GM18505 (cell line): ENCODE data around the gene RNF214.
"Not testable (repeated sequence)": the region's sequence is repeated elsewhere in the genome, so short reads cannot be mapped to it uniquely, and the experiment has no call there.

Experiments
- ATAC-seq: cut with Tn5 transposase; IDR thresholded peaks from one replicate; pipeline ENCODE4 v1.9.1; 2021; ENCODE audit not compliant: unreplicated experiment
- POLR2A ChIP-seq: IDR thresholded peaks from 4 replicates; pipeline ENCODE4 v1.6.1; 2011; ENCODE audit warnings: borderline replicate concordance; ENCODE audit not compliant: insufficient read depth, insufficient read length; ENCODE audit errors: extremely low read depth

Gene RNF214

DNA sequence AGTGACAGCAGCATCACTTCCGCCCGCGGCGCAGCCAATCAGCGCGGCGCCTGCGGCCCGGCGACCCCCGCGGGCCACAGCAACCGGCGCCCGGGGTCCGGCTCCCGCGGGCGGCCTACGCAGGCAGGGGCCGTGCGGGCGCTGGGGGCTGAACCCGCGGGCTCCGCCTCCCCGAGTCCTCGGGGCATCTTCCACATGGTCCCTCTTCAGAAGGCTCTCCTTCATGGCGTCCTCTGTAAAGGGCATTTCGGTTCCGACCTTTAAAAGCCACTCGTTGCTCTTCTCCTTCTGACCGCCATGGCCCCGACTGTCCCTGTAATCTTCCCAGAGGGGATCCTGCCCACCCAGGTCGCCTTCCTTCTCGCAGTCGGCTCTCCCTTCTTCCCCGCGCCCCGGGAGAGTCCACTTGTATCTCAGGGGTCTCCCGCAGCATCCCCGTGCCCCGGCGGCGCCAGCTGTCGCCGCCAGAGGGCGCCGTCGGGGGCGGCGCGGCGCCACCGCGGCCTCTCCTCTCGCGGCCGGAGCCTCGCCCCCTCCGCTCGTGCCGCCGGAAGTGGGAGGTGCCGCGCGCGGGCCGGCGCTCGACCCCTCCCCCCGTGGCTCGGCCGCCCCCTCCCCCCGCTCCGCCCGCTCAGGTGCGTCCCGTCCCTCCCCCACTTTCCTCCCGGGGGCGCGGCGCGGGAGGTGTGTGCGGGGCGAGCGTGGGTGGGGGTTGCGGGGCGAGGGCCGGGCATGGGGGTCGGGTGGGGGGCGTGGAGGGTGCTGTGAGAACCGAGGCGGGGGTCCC lies at the start of gene RNF214:
Gene RNF214 (plus strand): TSS at position 580 of the 787 bp plus-strand sequence. CDS start 1,602 bp downstream, outside the sequence.
- peak; percentile 75 for ATAC-seq
- TF ChIP-seq POLR2A = peak; percentile 83

DNA sequence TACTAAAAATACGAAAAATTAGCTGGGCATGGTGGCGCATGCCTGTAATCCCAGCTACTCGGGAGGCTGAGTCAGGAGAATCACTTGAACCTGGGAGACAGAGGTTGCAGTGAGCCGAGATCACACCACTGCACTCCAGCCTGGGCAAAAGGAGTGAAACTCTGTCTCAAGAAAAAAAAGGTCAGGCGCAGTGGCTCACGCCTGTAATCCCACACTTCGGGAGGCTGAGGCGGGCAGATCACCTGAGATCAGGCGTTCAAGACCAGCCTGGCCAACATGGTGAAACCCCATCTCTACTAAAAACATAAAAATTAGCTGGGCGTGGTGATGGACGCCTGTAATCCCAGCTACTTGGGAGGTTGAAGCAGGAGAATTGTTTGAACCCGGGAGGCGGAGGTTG lies 49.3 kb upstream of the RNF214 start:
- not testable (repeated sequence) for ATAC-seq

GRCh38 chr11:117183724-117184349 lies 48.6 kb upstream of the RNF214 start:
- TF ChIP-seq POLR2A = no peak
- ATAC-seq = no peak

GRCh38 chr11:117185736-117186430 lies 46.6 kb upstream of the RNF214 start:
- ATAC-seq = no peak
- no peak for TF ChIP-seq POLR2A

- no peak for ATAC-seq
Measured at GRCh38 chr11:117186431-117186761, 46.1 kb upstream of the RNF214 start.

DNA sequence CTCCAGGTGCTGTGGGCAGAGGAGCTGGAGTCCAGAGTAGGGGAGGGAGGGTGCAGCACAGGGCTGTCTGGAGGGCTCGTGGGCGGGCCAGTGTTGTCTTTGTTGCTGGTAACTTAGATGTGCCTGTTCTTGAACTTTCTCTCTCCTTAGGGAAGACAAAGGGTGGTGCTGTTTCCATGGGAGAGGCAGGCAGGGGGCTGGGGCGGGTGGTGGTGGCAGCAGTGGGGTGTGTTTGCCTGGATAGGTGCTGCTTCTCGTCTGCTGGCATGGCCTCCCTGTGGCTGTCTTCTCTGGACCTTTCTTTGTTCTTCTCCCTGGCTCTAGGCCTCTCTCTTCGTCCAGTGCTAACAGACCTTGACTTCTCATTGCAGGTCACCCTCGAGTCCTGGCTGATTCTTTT lies 45.5 kb upstream of the RNF214 start:
- ATAC-seq = no peak
- no peak for TF ChIP-seq POLR2A

More at GRCh38 chr11:117186431-117186761, 46.1 kb upstream of the RNF214 start:
- no peak for TF ChIP-seq POLR2A

- no peak for TF ChIP-seq POLR2A
- ATAC-seq = no peak
Measured at GRCh38 chr11:117187428-117187798, 45.1 kb upstream of the RNF214 start.

GRCh38 chr11:117187799-117188481 lies 44.5 kb upstream of the RNF214 start:
- TF ChIP-seq POLR2A = no peak
- ATAC-seq = no peak

DNA sequence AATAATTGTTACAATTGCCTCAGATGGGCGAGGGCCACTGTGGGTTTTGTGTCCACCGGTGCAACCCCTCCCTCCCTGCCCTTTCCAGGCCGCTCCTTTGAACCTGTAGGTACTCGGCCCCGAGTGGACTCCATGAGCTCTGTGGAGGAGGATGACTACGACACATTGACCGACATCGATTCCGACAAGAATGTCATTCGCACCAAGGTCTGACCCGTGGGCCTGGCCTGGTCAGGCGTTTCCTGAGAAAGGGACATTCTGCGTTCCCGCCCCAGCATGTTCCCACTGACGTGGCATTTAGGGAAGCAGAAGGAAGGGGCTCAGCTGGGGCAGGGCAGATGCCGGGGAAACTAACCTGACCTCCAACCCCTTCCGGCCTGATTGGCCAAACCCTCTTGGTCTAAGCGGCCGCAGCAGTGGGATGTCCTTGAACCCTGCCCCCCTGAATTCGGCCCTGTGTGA lies 43.8 kb upstream of the RNF214 start:
- ATAC-seq = no peak
- TF ChIP-seq POLR2A = no peak

DNA sequence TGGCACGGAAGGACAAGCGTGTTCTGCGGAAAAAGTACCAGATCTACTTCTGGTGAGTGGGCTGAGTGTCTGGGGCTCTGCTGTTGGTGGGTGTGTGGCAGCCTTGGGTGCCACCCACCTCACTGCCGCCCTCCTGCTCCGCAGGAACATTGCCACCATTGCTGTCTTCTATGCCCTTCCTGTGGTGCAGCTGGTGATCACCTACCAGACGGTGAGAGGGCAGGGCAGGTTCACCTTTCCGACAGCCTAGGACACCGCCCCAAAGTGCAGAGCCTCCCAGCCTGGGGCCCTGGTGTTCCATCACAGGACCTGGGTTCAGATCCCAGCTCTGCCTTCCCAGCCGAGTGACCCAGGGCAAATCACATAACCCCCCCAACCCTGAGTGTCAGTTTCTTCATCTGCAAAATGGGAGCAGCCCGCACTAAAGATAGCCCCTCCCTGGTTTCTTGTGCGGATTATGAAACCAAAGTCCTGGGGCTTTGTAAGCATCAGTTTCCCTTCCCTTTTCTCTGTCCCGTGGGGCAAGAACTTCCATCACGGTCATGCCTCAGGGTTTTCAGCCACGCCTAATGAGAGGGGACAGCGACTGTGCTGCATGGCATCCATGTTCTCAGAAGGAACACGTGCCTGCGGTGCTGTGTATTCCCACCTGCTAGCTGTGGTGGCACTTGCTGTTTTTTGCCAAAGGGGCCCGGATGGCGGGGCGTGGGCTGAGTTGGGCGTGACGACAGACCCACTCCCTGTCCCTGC lies 43.1 kb upstream of the RNF214 start:
- ATAC-seq = peak; percentile 47
- no peak for TF ChIP-seq POLR2A

DNA sequence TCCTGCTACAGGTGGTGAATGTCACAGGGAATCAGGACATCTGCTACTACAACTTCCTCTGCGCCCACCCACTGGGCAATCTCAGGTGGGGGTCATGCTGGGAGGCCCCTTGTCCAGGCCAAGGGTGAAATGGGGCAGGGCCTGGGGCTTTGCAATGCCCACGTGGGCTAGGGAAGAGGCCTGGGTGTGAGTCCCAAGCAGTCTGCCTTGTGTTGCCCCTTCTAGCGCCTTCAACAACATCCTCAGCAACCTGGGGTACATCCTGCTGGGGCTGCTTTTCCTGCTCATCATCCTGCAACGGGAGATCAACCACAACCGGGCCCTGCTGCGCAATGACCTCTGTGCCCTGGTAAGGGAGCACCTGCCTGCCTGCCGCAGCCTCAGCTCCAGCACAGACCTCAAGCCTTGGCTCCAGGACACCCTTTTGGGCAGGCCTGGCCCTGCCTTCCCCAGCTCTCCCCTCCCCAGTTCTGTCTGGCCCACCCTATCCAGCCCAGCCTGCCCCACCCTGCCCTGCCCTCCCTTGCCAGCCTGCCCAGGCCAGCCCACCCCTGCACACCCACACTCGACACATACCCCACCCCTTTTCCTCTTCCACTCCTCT lies 42.4 kb upstream of the RNF214 start:
- ATAC-seq = no peak
- no peak for TF ChIP-seq POLR2A

DNA sequence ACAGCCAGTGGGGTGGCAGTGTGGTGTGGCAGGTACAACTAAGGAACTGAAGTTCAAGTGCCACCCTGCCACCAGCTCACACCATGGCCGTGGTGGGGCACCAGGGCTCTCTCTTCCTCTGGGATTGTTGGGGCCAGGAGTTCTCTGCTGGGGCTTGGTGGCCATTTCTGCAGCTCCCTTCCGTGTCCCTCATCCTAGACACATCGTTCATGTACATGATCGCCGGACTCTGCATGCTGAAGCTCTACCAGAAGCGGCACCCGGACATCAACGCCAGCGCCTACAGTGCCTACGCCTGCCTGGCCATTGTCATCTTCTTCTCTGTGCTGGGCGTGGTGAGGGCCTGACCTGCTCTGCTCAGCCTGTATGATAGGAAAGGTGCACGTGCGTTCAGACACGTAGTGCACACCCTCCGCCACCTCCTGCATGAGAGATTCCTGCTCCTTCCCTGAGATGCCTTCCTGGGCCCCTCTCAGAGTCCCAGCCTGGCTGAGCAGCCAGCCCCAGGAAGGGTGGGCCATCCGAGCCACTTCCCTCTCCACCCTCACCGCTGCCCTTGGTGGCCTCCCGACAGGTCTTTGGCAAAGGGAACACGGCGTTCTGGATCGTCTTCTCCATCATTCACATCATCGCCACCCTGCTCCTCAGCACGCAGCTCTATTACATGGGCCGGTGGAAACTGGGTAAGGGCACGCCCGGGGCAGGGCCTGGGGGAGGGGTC lies 40.6 kb upstream of the RNF214 start:
- no peak for ATAC-seq
- TF ChIP-seq POLR2A = no peak
